ENCODE results near the gene ACBD3. TPM values are rescaled to one million over a fixed set of nuclear protein-coding genes. Genes with fewer than 3 reads are reported as not detected.

The ACBD3 gene
- total and polyA plus RNA-seq, 9 donors, result 17.6 to 45.9 (median 35.1) TPM

DNA sequence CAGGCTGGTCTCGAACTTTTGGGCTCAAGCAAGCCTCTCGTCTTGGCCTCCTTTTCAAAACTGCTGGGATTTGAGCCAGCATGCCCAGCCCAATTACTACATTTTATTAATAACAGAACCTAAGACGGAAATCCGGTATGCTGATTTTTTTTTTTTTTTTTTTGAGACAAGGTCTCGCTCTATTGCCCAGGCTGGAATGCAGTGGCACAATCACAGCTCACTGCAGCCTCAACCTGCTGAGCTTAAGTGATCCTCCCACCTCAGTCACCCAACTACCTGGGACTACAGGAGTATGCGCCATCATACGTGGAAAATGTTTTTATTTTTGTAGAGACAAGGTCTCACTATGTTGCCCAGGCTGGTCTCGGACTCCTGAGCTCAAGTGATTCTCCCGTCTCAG is 20.2 kb downstream of the ACBD3 start:
- intact Hi-C loops (cut with DNase I), result no loop called here
- H3K27ac ChIP-seq, result no peak overlapping the region
- no peak for TF ChIP-seq CTCF (IDR thresholded peaks at IDR 0.05)
- TF ChIP-seq EP300 (IDR thresholded peaks at IDR 0.05), result no peak
- no peak for TF ChIP-seq POLR2A (IDR thresholded peaks at IDR 0.05)
- DNase-seq, result no peak
- H3K9me3 ChIP-seq, result no peaks in the 10 kb centered on the region
- WGBS, 3 donors, result 75 to 76% (median 76%) methylated on average over 9 of the region's 9 CpGs
- H3K27me3 ChIP-seq, result no peaks in the 10 kb centered on the region
- H3K4me1 ChIP-seq (ENCODE audit: insufficient read depth), result no peaks in the 10 kb centered on the region
- H3K36me3 ChIP-seq, result no peaks in the 10 kb centered on the region
- H3K4me3 ChIP-seq, result no peak overlapping the region

DNA sequence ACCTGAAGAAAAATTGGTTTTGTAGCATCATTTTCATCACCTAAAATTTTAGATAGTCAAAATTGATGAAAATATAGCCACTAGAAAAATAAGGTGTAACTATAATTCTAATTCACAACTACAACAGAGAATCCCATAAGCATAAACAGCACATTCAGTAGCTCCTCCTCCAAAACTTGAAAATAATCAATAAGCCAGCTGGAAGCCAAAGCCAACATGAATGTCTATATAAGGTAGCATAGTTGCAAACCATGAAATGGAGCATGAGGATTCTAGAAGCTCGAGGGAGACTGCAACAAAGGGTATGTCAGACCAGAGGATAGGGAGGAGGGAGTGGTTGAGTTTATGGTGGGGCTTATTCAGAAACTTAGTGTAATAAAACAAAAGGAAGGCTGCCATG is 22.4 kb downstream of the ACBD3 start:
- Histone ChIP-seq H3K36me3 (no peaks in the 10 kb centered on the region), H3K9me3 (no peaks in the 10 kb centered on the region), H3K4me3 (no peak overlapping the region), H3K27me3 (no peaks in the 10 kb centered on the region), H3K4me1 (ENCODE audit: insufficient read depth) (no peaks in the 10 kb centered on the region), H3K27ac (no peak overlapping the region)
- WGBS, 3 donors, result 81 to 90% (median 83%) methylated on average over 1 of the region's 1 CpG
- intact Hi-C loops (cut with DNase I), result no loop called here
- no peak for DNase-seq
- TF ChIP-seq EP300 (IDR thresholded peaks at IDR 0.05), result no peak
- TF ChIP-seq CTCF (IDR thresholded peaks at IDR 0.05), result no peak
- TF ChIP-seq POLR2A (IDR thresholded peaks at IDR 0.05), result no peak

- no peaks in the 10 kb centered on the region for H3K9me3 ChIP-seq
- no peaks in the 10 kb centered on the region for H3K36me3 ChIP-seq
- H3K4me1 ChIP-seq (ENCODE audit: insufficient read depth), result peaks cover 3% of the 10 kb centered on the region
- H3K27me3 ChIP-seq, result no peaks in the 10 kb centered on the region
- no peak for TF ChIP-seq POLR2A (IDR thresholded peaks at IDR 0.05)
- no peak for TF ChIP-seq EP300 (IDR thresholded peaks at IDR 0.05)
- no peak for DNase-seq
- no peak overlapping the region for H3K4me3 ChIP-seq
- 59 to 86% (median 72%) methylated on average over 8 of the region's 8 CpGs for WGBS, 3 donors
- intact Hi-C loops (cut with DNase I), result no loop called here
- H3K27ac ChIP-seq, result no peak overlapping the region
Measured at GRCh38 chr1:226162898-226163297, 23.6 kb downstream of the ACBD3 start.

DNA sequence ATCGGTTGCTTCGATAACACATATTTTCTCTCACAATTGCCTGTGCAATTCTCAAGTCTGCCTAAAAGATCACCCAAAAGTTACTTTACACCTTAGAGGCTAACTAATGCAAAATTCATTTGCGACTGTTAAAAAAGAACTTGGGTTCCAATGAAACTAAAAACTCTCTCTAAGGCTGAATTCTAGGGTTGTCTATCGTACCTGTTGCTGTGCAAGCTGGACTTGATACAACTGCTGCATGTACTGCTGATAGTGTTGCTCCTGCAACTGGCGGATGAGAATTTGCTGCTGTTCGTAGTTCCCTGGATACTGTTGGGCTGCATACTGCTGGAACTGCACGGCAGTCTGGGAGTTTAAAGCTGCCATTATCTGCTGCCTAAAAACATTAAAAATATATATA is 27.6 kb downstream of the ACBD3 start:
- Histone ChIP-seq H3K27ac (no peak overlapping the region), H3K36me3 (no peaks in the 10 kb centered on the region), H3K4me3 (no peak overlapping the region), H3K4me1 (ENCODE audit: insufficient read depth) (peaks cover 3% of the 10 kb centered on the region), H3K27me3 (no peaks in the 10 kb centered on the region), H3K9me3 (no peaks in the 10 kb centered on the region)
- intact Hi-C loops (cut with DNase I), result loop anchor here in 1 of 4 donors (10.0 kb wide), 1 partner anchor 366 kb away; no protein-coding TSS in a partner anchor
- DNase-seq, result no peak
- 85 to 91% (median 88%) methylated on average over 7 of the region's 7 CpGs for WGBS, 3 donors
- TF ChIP-seq EP300 (IDR thresholded peaks at IDR 0.05), result no peak
- TF ChIP-seq CTCF (IDR thresholded peaks at IDR 0.05), result no peak
- no peak for TF ChIP-seq POLR2A (IDR thresholded peaks at IDR 0.05)

DNA sequence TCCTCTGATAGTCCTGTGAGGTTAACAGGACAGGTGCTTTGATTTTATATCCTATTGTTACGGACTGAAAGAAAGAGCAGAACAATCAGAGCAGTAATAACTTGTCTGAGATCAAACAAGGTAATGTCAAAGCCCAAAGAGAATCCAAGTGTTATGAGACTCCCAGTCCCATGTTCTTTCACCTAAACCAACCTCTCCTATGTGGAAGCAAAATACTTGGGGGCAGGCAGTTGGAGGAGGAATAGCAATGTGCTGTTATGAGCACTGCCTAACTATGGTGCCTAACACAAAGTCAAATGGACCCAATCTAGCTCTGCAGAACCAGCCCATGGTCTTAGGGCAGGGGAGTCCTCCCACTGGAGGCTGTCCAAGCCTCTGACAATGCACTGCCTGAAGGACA is 28.1 kb downstream of the ACBD3 start:
- WGBS, 3 donors, result 72 to 84% (median 77%) methylated on average over 1 of the region's 1 CpG
- no peak overlapping the region for H3K27ac ChIP-seq
- H3K4me3 ChIP-seq, result no peak overlapping the region
- H3K27me3 ChIP-seq, result no peaks in the 10 kb centered on the region
- DNase-seq, result no peak
- intact Hi-C loops (cut with DNase I), result loop anchor here in 1 of 4 donors (10.0 kb wide), 1 partner anchor 366 kb away; no protein-coding TSS in a partner anchor
- no peaks in the 10 kb centered on the region for H3K36me3 ChIP-seq
- peaks cover 3% of the 10 kb centered on the region for H3K4me1 ChIP-seq (ENCODE audit: insufficient read depth)
- TF ChIP-seq EP300 (IDR thresholded peaks at IDR 0.05) (no peak), POLR2A (IDR thresholded peaks at IDR 0.05) (no peak)
- no peaks in the 10 kb centered on the region for H3K9me3 ChIP-seq
